B cell (primary cell): ENCODE measurements around the gene TNRC6B. TPM values are rescaled to one million over a fixed set of nuclear protein-coding genes. Genes with fewer than 3 reads are reported as not detected.
"Not testable (repeated sequence)": the region's sequence is repeated elsewhere in the genome, so short reads cannot be mapped to it uniquely, and the experiment has no call there.

ENCODE experiments used
- ATAC-seq: fragments of 200-7000 bp; cut with Tn5 transposase; one replicate; pipeline ENCODE4 v1.10.0; 2021; ENCODE audit warnings: low read depth, mild to moderate bottlenecking, moderate number of reproducible peaks, moderate library complexity
- CTCF ChIA-PET: fragments of 350-600 bp; sonication (Branson Sonifier 250); formaldehyde crosslinking; loops from one replicate; lab custom pipeline; 2021; ENCODE audit warnings: antibody characterized with exemption, inconsistent platforms; lab: Charles Lee
- POLR2A ChIA-PET: fragments of 350-600 bp; sonication (Branson Sonifier 250); formaldehyde crosslinking; loops from one replicate; lab custom pipeline; 2021; ENCODE audit warnings: antibody characterized with exemption; lab: Charles Lee
- DNase-seq: peaks from one replicate; pipeline ENCODE4 v3.0.0; 2013
- H2AFZ ChIP-seq: 2 replicates; pipeline ENCODE4 v1.6.1; 2012; ENCODE audit warnings: mild to moderate bottlenecking, low read depth, low read length; ENCODE audit not compliant: insufficient read depth, poor library complexity, severe bottlenecking
- H3K27ac ChIP-seq, 2 donors: 1 replicate in 1 of 2; 2 replicates in 1 of 2; pipeline ENCODE4 v1.5.1; 2012 to 2013; ENCODE audit warnings: low read length in 2 of 2, mild to moderate bottlenecking in 2 of 2, moderate library complexity in 1 of 2
- H3K27me3 ChIP-seq, 4 experiments: fragments of 200-600 bp in 1 of 4; sonication (generic) in 1 of 4; replicated peaks in 1 of 4; 1 replicate in 2 of 4; 2 replicates in 2 of 4; pipeline versions ENCODE4 v1.6.1 to v1.7.0; 2013 to 2016; ENCODE audit warnings: low read length in 3 of 4, mild to moderate bottlenecking in 2 of 4, mixed read lengths in 1 of 4, moderate library complexity in 1 of 4; ENCODE audit not compliant: insufficient read depth in 4 of 4, control insufficient read depth in 3 of 4; ENCODE audit errors: control extremely low read depth in 1 of 4
- H3K36me3 ChIP-seq, 2 experiments: replicated peaks in 1 of 2; 1 replicate in 1 of 2; 2 replicates in 1 of 2; pipeline versions ENCODE4 v1.6.1 to v1.7.1; 2013; ENCODE audit warnings: low read length in 1 of 2; ENCODE audit not compliant: insufficient read depth in 2 of 2, control insufficient read depth in 1 of 2; ENCODE audit errors: control extremely low read depth in 1 of 2, extremely low read depth in 1 of 2
- H3K4me1 ChIP-seq, 2 donors: fragments of 200-600 bp in 1 of 2; sonication (generic) in 1 of 2; 1 replicate in 1 of 2; 2 replicates in 1 of 2; pipeline versions ENCODE4 v1.5.1 to v1.6.1; 2013 to 2017; ENCODE audit warnings: low read length in 2 of 2; ENCODE audit not compliant: control insufficient read depth in 2 of 2, insufficient read depth in 2 of 2
- H3K4me2 ChIP-seq: replicated peaks from 2 replicates; pipeline ENCODE3; 2012; ENCODE audit warnings: mild to moderate bottlenecking, low read depth, low read length; ENCODE audit not compliant: poor library complexity, severe bottlenecking
- H3K4me3 ChIP-seq, 5 experiments: fragments of 200-600 bp in 1 of 5; sonication (generic) in 1 of 5; 1 replicate in 3 of 5; 2 replicates in 2 of 5; pipeline versions ENCODE4 v1.5.1 to v1.7.0; 2011 to 2016; ENCODE audit warnings: low read length in 4 of 5, mild to moderate bottlenecking in 4 of 5, low read depth in 2 of 5, control low read depth in 1 of 5, moderate library complexity in 1 of 5; ENCODE audit not compliant: insufficient read depth in 1 of 5; ENCODE audit errors: control extremely low read depth in 1 of 5, extremely low read depth in 1 of 5
- H3K79me2 ChIP-seq: fragments of 200-600 bp; sonication (generic); one replicate; pipeline ENCODE4 v1.6.0; 2016; ENCODE audit warnings: low read length; ENCODE audit not compliant: control insufficient read depth, insufficient read depth
- H3K9ac ChIP-seq: fragments of 200-600 bp; sonication (generic); 2 replicates; pipeline ENCODE4 v1.6.1; 2017; ENCODE audit warnings: mild to moderate bottlenecking, low read length, moderate library complexity
- H3K9me3 ChIP-seq, 3 donors: one replicate each; pipeline versions ENCODE4 v1.6.1 to v1.7.1; 2013; ENCODE audit warnings: low read length in 2 of 3; ENCODE audit not compliant: control insufficient read depth in 2 of 3, insufficient read depth in 1 of 3; ENCODE audit errors: control extremely low read depth in 1 of 3
- H4K20me1 ChIP-seq: 2 replicates; pipeline ENCODE4 v1.6.0; 2012; ENCODE audit warnings: mild to moderate bottlenecking, low read length; ENCODE audit not compliant: insufficient read depth, control insufficient read depth, poor library complexity, severe bottlenecking
- H3K27ac Mint-ChIP-seq: one replicate; pipeline ENCODE4 v1.8.0; 2021; ENCODE audit warnings: mixed read lengths
- H3K27me3 Mint-ChIP-seq: one replicate; pipeline ENCODE4 v1.8.0; 2021; ENCODE audit warnings: mixed read lengths
- H3K4me1 Mint-ChIP-seq: one replicate; pipeline ENCODE4 v1.8.0; 2021; ENCODE audit warnings: mixed read lengths
- H3K4me3 Mint-ChIP-seq: one replicate; pipeline ENCODE4 v1.8.0; 2021; ENCODE audit warnings: mixed read lengths
- H3K9me3 Mint-ChIP-seq: one replicate; pipeline ENCODE4 v1.8.0; 2022; ENCODE audit warnings: mixed read lengths; ENCODE audit not compliant: insufficient read depth
- CTCF ChIP-seq: fragments of 200-600 bp; IDR thresholded peaks from one replicate; pipeline ENCODE4 v1.8.0; 2022; ENCODE audit warnings: antibody characterized with exemption, mild to moderate bottlenecking
- EZH2 ChIP-seq: IDR thresholded peaks from 2 replicates; pipeline ENCODE4 v1.6.1; 2012; ENCODE audit warnings: borderline replicate concordance, low read depth, mild to moderate bottlenecking, moderate library complexity, low read length; ENCODE audit not compliant: insufficient read depth, poor library complexity, severe bottlenecking
- whole genome bisulfite sequencing: methylation state at CpG from one replicate; pipeline ENCODE4 v1.1.5; 2013; ENCODE audit warnings: missing lambda C conversion rate; ENCODE audit not compliant: insufficient coverage; 5-methylcytosine and 5-hydroxymethylcytosine counted together
- intact Hi-C: fragments of 100-400 bp; cut with micrococcal nuclease; formaldehyde crosslinking; loops from one replicate; pipeline ENCODE4 v1.10.0; 2022
- polyA plus RNA-seq: library from polyadenylated mRNA; depleted of rRNA; stranded (reverse); fragments of >200 nt; gene quantifications from 2 replicates; pipeline ENCODE4 v1.2.3, GENCODE V29; 2012
- total RNA-seq, 2 donors: library from RNA; stranded (reverse); fragments of 120-200 nt in 1 of 2; gene quantifications; 1 replicate in 1 of 2; 2 replicates in 1 of 2; pipeline versions ENCODE4 v1.2.3 to v1.2.4, GENCODE V29; 2013 to 2022

The TNRC6B gene
- total and polyA plus RNA-seq, 2 donors (not counting 1 experiment from before 2014, with no cell fraction given) = 28.8 to 210 TPM

DNA sequence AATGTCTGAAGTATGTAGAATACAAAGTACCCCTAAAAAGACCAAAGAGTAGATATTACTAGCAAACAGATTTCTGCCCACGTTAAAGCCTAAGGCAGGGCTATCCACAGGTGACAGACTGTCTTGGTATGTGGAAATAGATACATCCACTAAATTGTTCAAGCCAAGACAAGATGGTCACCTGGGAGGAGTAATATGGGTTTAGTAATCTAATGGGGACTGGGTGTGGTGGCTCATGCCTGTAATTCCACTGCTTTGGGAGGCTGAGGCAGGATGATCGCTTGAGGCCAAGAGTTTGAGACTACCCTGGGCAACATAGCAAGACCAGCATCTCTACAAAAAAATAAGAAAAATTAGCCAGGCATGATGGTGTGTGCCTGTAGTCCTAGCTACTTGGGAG lies 200.2 kb downstream of the TNRC6B start:
- H3K27ac Mint-ChIP-seq = peak overlapping the region; percentile 50
- Histone ChIP-seq H3K9me3 (no peaks in the 10 kb centered on the region), H3K4me3 (no peak overlapping the region), H2AFZ (no peak overlapping the region), H3K9ac (no peak overlapping the region), H3K27ac (peak overlapping the region; percentile 20 to 65), H3K27me3 (no peaks in the 10 kb centered on the region), H4K20me1 (peaks cover 8% of the 10 kb centered on the region), H3K4me1 (peaks cover 53 to 63% of the 10 kb centered on the region in 2 donors), H3K79me2 (peaks cover 96% of the 10 kb centered on the region), H3K36me3 (peaks cover 3 to 7% of the 10 kb centered on the region in 2 experiments), H3K4me2 (peak overlapping the region; percentile 49)
- POLR2A ChIA-PET = interaction anchor here (0.6 kb wide), 1 partner anchor 105 kb away, joined by 6 read pairs; no protein-coding TSS in a partner anchor
- CTCF ChIA-PET = interaction anchor here (0.8 to 1.2 kb wide), 2 partner anchors 30 to 110 kb away, joined by 3 read pairs; no protein-coding TSS in a partner anchor
- DNase-seq = no peak
- no peak overlapping the region for H3K4me3 Mint-ChIP-seq
- ATAC-seq = no peak
- WGBS = no CpG with 5 or more reads among the region's 2 CpGs
- no peaks in the 10 kb centered on the region for H3K27me3 Mint-ChIP-seq
- intact Hi-C loops = no loop called here
- H3K9me3 Mint-ChIP-seq = no peaks in the 10 kb centered on the region
- TF ChIP-seq EZH2 = no peak
- no peak for TF ChIP-seq CTCF
- peaks cover 67% of the 10 kb centered on the region for H3K4me1 Mint-ChIP-seq

GRCh38 chr22:40378448-40378847 lies 200.7 kb downstream of the TNRC6B start:
- H3K4me2 ChIP-seq = peak overlapping the region; percentile 49
- peaks cover 66% of the 10 kb centered on the region for H3K4me1 Mint-ChIP-seq
- POLR2A ChIA-PET = interaction anchor here (0.6 kb wide), 1 partner anchor 105 kb away, joined by 6 read pairs; no protein-coding TSS in a partner anchor

More at GRCh38 chr22:40378448-40378847, 200.7 kb downstream of the TNRC6B start:
- H2AFZ ChIP-seq, H3K27me3 Mint-ChIP-seq, ATAC-seq, H4K20me1 ChIP-seq, H3K27me3 ChIP-seq, intact Hi-C loops, H3K9me3 ChIP-seq, H3K4me3 Mint-ChIP-seq, H3K9me3 Mint-ChIP-seq, H3K36me3 ChIP-seq, H3K4me3 ChIP-seq, CTCF ChIA-PET, H3K9ac ChIP-seq, DNase-seq: not testable (repeated sequence)
- 83% methylated on average over 4 of the region's 11 CpGs for WGBS
- Histone ChIP-seq H3K27ac (peak overlapping the region in 1 of 2 donors; percentile 65), H3K79me2 (peaks cover 96% of the 10 kb centered on the region), H3K4me1 (peaks cover 59 to 69% of the 10 kb centered on the region in 2 donors)
- peak overlapping the region; percentile 10 for H3K27ac Mint-ChIP-seq
